ENCODE data around the gene CWC27. TPM values are rescaled to one million over a fixed set of nuclear protein-coding genes. Genes with fewer than 3 reads are reported as not detected.

Gene CWC27
- total RNA-seq, 4 donors from 2014 or later: 9.6 to 18.4 (median 12.6) TPM

- TF ChIP-seq CTCF (IDR thresholded peaks at IDR 0.05): no peak
- no peak for ATAC-seq (ENCODE audit: low FRiP score)
- no peak for DNase-seq (ENCODE audit: low spot score)
Measured at GRCh38 chr5:64944868-64945267, 176.1 kb downstream of the CWC27 start.

- DNase-seq (ENCODE audit: low spot score) (no peak), ATAC-seq (ENCODE audit: low FRiP score) (no peak)
- TF ChIP-seq CTCF (IDR thresholded peaks at IDR 0.05): no peak
Measured at GRCh38 chr5:64947031-64947430, 178.3 kb downstream of the CWC27 start.

GRCh38 chr5:64947801-64948200 is 179.1 kb downstream of the CWC27 start:
- ATAC-seq (ENCODE audit: low FRiP score) (no peak), DNase-seq (ENCODE audit: low spot score) (no peak)
- TF ChIP-seq CTCF (IDR thresholded peaks at IDR 0.05): no peak

- no peak for DNase-seq (ENCODE audit: low spot score)
- ATAC-seq (ENCODE audit: low FRiP score): no peak
- no peak for TF ChIP-seq CTCF (IDR thresholded peaks at IDR 0.05)
Measured at GRCh38 chr5:64949331-64949730, 180.6 kb downstream of the CWC27 start.

- ATAC-seq (ENCODE audit: low FRiP score) (no peak), DNase-seq (ENCODE audit: low spot score) (no peak)
- TF ChIP-seq CTCF (IDR thresholded peaks at IDR 0.05): no peak
Measured at GRCh38 chr5:64952951-64953673, 184.4 kb downstream of the CWC27 start.

- TF ChIP-seq CTCF (IDR thresholded peaks at IDR 0.05): no peak
- no peak for ATAC-seq (ENCODE audit: low FRiP score)
Measured at GRCh38 chr5:64954518-64954917, 185.8 kb downstream of the CWC27 start.

GRCh38 chr5:64958757-64959391 is 190.1 kb downstream of the CWC27 start:
- DNase-seq (ENCODE audit: low spot score) (no peak), ATAC-seq (ENCODE audit: low FRiP score) (no peak)
- no peak for TF ChIP-seq CTCF (IDR thresholded peaks at IDR 0.05)

More at GRCh38 chr5:64954518-64954917, 185.8 kb downstream of the CWC27 start:
- DNase-seq (ENCODE audit: low spot score): no peak
